HG03442 (cell line): ENCODE data around the gene TBC1D1.

Experiments used
- ATAC-seq: cut with Tn5 transposase; IDR thresholded peaks from one replicate; pipeline ENCODE4 v1.9.1; 2021; ENCODE audit warnings: mild to moderate bottlenecking, moderate library complexity; ENCODE audit not compliant: unreplicated experiment

The TBC1D1 gene

DNA sequence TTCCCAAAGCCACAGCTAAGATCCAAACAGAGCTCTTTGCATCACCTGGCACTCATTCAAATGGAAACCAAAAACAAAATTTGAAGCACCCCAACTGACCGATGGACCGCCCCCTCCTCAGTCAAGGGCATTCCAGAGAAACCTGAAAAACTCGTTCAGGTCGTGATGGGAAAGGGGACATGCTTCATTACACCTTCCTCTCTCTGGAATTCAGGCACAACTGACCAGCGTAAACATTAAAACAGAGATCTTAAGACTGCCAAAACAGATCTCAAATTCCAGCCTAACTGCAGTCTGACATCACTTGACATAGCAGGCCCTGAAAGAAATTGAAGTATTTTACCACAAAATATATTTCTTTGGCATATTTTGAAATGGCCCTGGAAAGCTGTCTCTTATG, 97.8 kb downstream of the TBC1D1 start:
- ATAC-seq: no peak

DNA sequence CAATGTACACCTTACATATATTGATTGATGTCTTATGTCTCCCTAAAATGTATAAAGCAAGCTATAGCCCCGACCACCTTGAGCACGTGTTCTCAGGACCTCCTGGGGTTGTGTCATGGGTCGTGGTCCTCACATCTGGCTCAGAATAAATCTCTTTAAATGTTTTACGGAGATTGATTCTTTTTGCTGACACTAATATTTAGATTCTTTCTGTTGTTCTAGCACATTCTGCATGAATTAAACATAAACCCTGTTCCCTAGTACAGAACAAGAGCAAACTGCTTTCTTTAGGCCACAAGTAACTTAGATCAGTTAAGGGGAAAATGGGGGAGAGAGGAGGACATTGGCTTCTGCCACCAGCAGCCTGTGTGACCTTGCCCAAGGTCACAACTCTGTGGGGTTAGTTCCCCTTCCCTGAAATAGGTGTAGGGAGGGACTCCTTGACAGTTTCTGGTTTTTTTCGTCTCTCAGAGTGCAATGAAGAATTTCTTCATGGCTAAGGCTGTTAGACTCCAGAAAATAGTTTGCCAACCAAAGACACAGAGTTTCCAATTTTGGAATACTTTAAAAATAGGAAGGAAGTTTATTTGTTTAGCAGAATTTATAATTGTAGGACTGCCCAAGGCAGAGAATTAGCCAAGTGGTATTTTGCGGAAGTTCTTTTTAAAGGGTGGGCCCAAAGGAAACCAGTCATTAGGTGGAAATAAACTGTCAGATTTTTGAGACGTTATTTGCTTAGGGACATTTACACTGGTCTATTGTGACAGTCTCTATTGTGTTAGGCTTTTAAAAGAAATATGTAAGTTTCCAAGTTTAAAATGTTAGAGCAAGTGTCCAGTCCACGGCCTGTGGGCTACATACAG, 98.7 kb downstream of the TBC1D1 start:
- ATAC-seq: no peak

GRCh38 chr4:37990731-37991245, 99.9 kb downstream of the TBC1D1 start:
- no peak for ATAC-seq

DNA sequence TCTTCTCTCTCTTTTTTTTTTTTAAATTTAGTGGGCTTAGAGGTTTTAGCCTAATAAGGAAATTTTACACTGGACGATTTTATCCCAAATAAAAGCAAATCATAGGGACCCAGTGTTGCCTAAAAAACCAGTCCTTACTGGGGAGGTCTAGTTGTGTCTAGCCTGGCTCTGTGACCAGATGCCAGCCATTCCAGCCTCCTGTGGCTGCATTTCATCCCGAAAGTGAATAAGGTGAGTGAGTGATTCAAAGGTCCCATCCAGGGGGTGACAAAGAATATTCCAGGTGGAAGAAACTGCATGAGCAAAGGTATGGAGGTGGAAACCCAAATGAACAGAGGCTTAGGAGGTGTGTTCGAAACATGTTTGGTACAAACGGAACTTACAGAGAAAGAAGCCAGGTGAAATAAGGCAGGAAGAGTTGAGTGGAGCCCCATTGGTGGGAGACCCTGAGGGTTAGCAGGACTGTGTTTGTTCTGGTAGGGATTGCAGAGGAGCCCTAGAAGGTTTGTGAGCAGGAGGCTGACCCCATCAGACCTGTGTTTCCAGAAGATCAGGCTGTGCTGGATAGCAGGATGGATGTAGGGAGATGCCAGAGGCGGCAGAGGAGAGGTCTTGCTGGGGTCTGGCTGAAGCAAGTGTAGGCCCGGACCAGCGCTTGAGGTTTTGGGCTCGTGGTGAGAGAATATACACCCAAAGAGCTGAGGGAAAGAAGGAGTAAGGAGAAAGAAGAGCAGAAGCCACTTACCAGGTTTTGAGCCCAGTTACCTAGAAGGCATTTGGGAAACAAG, 100.9 kb downstream of the TBC1D1 start:
- ATAC-seq: no peak

DNA sequence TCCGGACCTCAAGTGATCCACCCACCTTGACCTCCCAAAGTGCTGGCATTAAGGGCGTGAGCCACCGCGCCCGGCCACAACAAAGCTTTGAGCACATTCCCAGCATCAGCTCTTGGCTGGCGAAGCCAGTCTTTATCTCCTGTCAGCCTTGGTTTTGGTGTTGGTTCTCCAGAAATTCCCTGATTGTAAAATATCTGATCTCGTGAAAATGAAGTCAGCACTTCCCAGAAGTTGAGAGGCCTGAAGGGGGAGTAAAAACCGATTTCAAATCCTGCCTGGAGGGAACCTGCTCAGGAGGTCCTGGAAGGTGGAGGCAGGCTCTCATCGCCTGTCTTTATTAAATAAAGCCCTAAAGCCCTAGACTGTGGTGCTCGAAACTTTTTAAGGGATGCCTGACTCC, 102.9 kb downstream of the TBC1D1 start:
- no peak for ATAC-seq

- ATAC-seq: peak; percentile 71
Observed at GRCh38 chr4:37994569-37994968, 103.7 kb downstream of the TBC1D1 start.

GRCh38 chr4:37995299-37995821, 104.5 kb downstream of the TBC1D1 start:
- no peak for ATAC-seq

DNA sequence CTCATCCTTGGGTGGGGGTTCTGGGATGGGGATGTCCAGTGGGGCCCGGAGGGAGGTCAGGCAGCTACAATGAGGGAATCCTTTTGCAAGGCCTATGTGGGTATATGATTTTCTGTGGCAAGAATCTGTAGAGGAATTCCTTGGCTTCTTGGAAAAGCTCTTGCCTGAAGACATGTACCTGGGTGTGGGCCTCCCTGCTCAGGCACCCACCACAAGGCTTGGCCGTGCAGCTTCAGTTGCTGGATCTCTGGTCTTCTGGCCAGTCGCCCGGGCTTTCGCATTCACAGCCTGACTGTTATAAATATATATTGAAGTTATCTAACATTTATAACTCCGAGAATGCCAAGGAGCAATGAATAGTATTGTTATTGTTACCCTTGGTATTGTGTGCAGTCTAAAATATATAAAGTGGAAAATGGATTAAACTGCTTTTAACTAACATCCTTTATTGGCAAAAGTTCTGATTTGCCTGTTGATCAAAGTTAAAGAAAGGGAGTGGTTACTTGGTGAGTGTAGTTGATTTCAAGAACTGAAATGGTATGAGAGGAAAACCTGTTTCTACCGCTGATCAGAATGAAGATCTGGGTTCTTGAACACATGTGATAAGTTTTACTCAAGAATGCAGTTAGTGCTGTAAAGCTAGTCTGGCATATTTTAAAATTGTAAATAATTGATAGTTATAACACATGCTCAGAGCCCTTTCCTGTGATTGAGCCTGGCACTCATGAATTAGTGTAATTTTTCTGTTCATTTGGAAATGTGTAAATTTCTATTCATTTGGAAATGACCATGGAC, 105.3 kb downstream of the TBC1D1 start:
- no peak for ATAC-seq

GRCh38 chr4:37998226-37998625, 107.3 kb downstream of the TBC1D1 start:
- no peak for ATAC-seq

DNA sequence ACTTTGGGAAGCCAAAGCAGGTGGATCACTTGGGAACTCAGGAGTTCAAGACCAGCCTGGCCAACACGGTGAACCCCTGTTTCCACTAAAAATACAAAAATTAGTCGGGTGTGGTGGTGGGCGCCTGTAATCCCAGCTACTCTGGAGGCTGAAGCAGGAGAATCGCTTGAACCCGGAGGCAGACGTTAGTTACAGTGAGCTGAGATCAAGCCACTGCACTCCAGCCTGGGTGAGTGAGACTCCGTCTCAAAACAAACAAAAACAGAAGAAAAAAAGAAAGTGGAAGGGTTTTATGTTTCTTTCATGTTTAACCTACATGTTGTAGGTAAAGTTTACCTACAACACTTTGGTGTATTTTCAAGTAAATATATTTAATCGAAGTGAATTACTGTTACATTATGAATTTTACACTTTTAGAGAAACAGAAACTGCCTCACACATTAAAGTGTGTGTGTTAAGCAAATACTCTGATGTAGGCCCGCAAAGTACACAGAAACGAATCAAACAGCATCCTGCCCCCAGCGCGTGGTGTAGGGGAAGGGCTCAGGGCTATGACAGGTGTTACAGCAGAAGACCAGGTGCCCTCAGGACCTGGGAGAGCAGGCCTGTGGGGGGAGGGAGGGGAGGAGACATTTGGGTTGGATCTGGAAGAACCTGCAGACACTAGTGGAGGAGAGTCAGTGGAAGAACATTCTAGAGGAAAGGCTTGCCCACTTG, 108.3 kb downstream of the TBC1D1 start:
- ATAC-seq: no peak

GRCh38 chr4:37999965-38000364, 109.1 kb downstream of the TBC1D1 start:
- ATAC-seq: no peak

DNA sequence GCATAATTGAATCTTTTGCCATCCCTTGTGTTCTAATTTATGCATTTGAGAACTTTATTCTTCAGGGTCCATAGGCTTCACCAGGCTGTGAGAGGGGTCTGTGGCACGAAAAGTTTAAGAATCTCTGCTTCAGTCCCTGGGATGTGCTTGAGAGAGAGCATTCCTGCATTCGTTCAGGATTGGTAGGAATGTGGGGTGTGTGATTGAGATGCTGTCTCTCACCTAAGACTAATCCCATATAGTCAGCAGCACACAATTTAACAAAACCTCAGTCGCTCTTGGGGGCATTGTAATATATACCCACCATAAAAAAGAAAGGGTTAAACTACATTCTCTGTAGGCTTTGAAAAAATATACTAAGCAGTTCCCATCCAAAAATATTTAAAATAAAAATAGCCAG, 111.0 kb downstream of the TBC1D1 start:
- no peak for ATAC-seq

GRCh38 chr4:38002451-38003071, 111.7 kb downstream of the TBC1D1 start:
- ATAC-seq: no peak

DNA sequence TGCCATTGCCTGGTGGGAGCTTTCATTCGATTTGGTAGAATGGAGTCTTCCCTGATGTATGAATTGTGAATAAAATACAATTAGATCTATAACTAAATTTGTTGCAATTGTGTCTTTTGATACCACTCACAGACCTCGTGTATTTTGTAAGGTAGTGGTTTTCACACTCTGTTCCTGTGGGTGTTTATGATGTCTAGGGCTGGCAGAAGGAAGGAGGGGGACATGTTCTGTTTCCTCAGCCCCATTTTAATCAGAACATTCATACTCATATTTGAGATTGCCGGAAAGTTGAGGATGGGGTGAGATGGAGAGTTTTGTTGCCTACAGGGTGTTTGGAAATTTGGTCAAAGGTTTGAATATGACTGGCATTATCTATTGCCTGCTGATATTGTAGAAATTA, 112.2 kb downstream of the TBC1D1 start:
- ATAC-seq: no peak

DNA sequence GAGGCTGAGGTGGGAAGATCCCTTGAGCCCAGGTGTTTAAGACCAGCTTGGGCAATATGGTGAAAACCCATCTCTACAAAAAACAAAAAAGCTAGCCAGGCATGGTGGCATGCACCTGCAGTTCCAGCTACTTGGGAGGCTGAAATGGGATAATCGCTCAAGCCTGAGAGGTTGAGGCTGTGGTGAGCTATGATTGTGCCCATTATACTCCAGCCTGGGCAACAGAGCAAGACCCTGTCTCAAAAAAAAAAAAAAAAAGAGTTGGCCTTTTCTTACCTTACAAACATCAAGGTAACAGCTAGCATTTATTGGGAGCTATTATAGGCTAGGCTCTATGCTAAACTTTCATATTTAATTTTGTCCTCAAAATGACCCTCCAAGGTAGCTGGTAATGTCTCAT, 112.7 kb downstream of the TBC1D1 start:
- no peak for ATAC-seq

DNA sequence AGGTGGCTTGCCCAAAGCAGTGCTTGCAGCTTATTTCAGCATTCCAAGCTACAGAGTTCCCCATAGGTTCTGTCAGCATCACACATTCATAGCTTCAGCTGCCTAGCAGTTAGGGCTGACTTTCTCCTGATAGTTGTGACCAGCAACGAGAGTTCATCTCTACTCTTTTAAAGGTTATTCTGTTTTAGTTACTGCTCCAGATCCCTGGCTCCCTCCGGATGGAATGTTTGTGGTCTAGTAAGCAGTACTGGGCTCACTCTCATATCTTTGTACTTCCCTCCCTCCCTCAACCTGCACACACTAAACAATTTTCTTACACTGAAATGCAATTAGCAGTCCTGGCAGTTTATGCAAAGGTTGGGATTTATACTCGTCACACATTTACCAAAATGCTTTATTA, 113.2 kb downstream of the TBC1D1 start:
- no peak for ATAC-seq

DNA sequence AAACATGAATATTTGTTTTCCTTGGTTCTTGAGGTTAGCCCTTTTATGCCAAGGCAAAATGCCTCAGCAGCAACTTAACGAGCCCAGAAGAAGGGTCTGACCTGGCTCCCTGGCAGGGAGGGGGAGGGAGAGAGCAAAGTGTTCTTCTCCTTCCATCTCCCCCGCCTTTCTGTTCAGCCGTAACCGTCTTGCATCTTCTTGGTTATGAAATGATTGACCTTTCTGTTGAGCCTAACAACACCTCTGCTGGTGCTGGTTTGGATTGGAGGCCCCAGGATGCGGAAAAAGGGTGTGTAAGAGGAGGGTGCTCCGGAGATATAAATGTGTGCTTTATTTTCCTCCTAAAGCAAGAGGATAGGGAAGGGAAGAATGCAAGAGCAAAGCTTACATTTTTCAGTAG, 114.0 kb downstream of the TBC1D1 start:
- ATAC-seq: no peak

DNA sequence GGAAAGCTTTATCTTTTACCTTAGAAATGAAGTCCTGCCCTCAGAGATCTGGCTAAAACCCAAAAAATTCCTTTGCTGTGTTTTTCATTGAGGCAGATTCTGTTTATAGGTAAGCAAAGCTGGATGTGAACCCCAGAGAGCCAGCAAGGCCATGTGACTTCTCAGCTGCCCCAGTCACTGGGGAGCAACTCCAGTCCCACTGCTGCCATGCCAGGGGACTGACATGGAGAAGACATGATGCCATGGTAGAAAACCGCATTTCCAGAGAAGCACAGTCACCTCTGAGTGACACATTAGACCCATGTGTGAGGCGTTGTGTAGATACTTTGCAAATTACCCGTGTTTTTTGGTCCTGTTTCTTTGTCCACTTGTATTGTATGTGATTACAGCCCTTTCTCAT, 114.8 kb downstream of the TBC1D1 start:
- ATAC-seq: no peak

GRCh38 chr4:38007645-38008044, 116.8 kb downstream of the TBC1D1 start:
- no peak for ATAC-seq

DNA sequence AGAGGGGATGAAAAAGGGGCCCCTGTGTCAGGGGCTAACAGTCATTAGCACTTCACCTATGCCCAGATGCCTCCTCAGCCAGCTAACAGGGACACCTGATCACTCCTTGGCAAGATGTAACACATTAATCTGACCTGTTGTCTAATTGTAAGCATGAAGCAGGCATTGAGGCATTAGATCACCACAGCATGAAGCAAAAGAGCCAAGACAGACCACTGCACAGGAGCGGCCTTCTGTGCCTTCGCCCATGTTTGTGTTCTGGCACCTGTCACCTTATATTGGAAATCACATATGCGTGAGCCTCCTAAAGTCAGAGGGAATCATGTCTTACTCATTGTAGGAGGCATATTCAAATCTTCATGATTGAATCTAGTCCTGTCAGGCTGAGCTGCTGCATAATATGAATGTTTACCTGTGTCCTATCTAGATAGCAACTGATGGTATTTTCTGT, 117.7 kb downstream of the TBC1D1 start:
- ATAC-seq: no peak
